Measurements from ENCODE around the gene CDY2B. TPM values are rescaled to one million over a fixed set of nuclear protein-coding genes. Genes with fewer than 3 reads are reported as not detected.
"Not testable (repeated sequence)": the region's sequence is repeated elsewhere in the genome, so short reads cannot be mapped to it uniquely, and the experiment has no call there.

CDY2B gene
- total RNA-seq = not detected

GRCh38 chrY:17880120-17880519 is at the start of gene CDY2B:
TSS of gene CDY2B (minus strand) at chrY:17880220. CDS start at chrY:17879892, 328 bp downstream.
- H3K4me3 ChIP-seq; intact Hi-C loops (cut with DNase I; ENCODE audit: low total_unique reads); H3K36me3 ChIP-seq; H3K4me1 ChIP-seq; H3K27ac ChIP-seq; H3K27me3 ChIP-seq; DNase-seq (ENCODE audit: low spot score in 2 of 2); H3K9me3 ChIP-seq: not testable (repeated sequence)

- H3K4me1 ChIP-seq; intact Hi-C loops (cut with DNase I; ENCODE audit: low total_unique reads); DNase-seq (ENCODE audit: low spot score in 2 of 2): not testable (repeated sequence)
Observed at GRCh38 chrY:17908009-17908408, 28.0 kb upstream of the CDY2B start.

GRCh38 chrY:17907351-17907750 is 27.3 kb upstream of the CDY2B start:
- H3K4me1 ChIP-seq; H3K36me3 ChIP-seq; H3K27me3 ChIP-seq; DNase-seq (ENCODE audit: low spot score in 2 of 2); H3K4me3 ChIP-seq; intact Hi-C loops (cut with DNase I; ENCODE audit: low total_unique reads); H3K27ac ChIP-seq; H3K9me3 ChIP-seq: not testable (repeated sequence)

More at GRCh38 chrY:17908009-17908408, 28.0 kb upstream of the CDY2B start:
- H3K27me3 ChIP-seq, H3K4me3 ChIP-seq, H3K27ac ChIP-seq, H3K36me3 ChIP-seq, H3K9me3 ChIP-seq: not testable (repeated sequence)

- DNase-seq (ENCODE audit: low spot score in 2 of 2); H3K4me3 ChIP-seq; H3K27ac ChIP-seq; intact Hi-C loops (cut with DNase I; ENCODE audit: low total_unique reads); H3K36me3 ChIP-seq; H3K9me3 ChIP-seq; H3K27me3 ChIP-seq; H3K4me1 ChIP-seq: not testable (repeated sequence)
Observed at GRCh38 chrY:17881697-17882096, 1.7 kb upstream of the CDY2B start.

GRCh38 chrY:17876767-17877166 is 3.3 kb downstream of the CDY2B start:
- H3K9me3 ChIP-seq; intact Hi-C loops (cut with DNase I; ENCODE audit: low total_unique reads); H3K27ac ChIP-seq; H3K27me3 ChIP-seq; DNase-seq (ENCODE audit: low spot score in 2 of 2); H3K4me3 ChIP-seq; H3K4me1 ChIP-seq; H3K36me3 ChIP-seq: not testable (repeated sequence)

GRCh38 chrY:17875401-17875800 is 4.6 kb downstream of the CDY2B start:
- H3K27ac ChIP-seq; DNase-seq (ENCODE audit: low spot score in 2 of 2); intact Hi-C loops (cut with DNase I; ENCODE audit: low total_unique reads); H3K4me3 ChIP-seq; H3K4me1 ChIP-seq; H3K27me3 ChIP-seq; H3K36me3 ChIP-seq; H3K9me3 ChIP-seq: not testable (repeated sequence)

GRCh38 chrY:17871194-17871903 is 8.7 kb downstream of the CDY2B start:
- DNase-seq (ENCODE audit: low spot score in 2 of 2); H3K36me3 ChIP-seq; H3K9me3 ChIP-seq; H3K4me1 ChIP-seq; H3K4me3 ChIP-seq; H3K27me3 ChIP-seq; intact Hi-C loops (cut with DNase I; ENCODE audit: low total_unique reads); H3K27ac ChIP-seq: not testable (repeated sequence)

- H3K9me3 ChIP-seq; H3K4me1 ChIP-seq; DNase-seq (ENCODE audit: low spot score in 2 of 2); H3K27me3 ChIP-seq; intact Hi-C loops (cut with DNase I; ENCODE audit: low total_unique reads); H3K27ac ChIP-seq; H3K36me3 ChIP-seq; H3K4me3 ChIP-seq: not testable (repeated sequence)
Observed at GRCh38 chrY:17870737-17871136, 9.3 kb downstream of the CDY2B start.

GRCh38 chrY:17867850-17868249 is 12.2 kb downstream of the CDY2B start:
- H3K27me3 ChIP-seq; H3K9me3 ChIP-seq; intact Hi-C loops (cut with DNase I; ENCODE audit: low total_unique reads); H3K4me3 ChIP-seq; DNase-seq (ENCODE audit: low spot score in 2 of 2); H3K27ac ChIP-seq; H3K36me3 ChIP-seq; H3K4me1 ChIP-seq: not testable (repeated sequence)

GRCh38 chrY:17860634-17861033 is 19.4 kb downstream of the CDY2B start:
- H3K4me1 ChIP-seq; H3K27ac ChIP-seq; H3K4me3 ChIP-seq; H3K9me3 ChIP-seq; H3K36me3 ChIP-seq; intact Hi-C loops (cut with DNase I; ENCODE audit: low total_unique reads); DNase-seq (ENCODE audit: low spot score in 2 of 2); H3K27me3 ChIP-seq: not testable (repeated sequence)

GRCh38 chrY:17856963-17857848 is 22.8 kb downstream of the CDY2B start:
- H3K27me3 ChIP-seq; H3K27ac ChIP-seq; H3K36me3 ChIP-seq; DNase-seq (ENCODE audit: low spot score in 2 of 2); intact Hi-C loops (cut with DNase I; ENCODE audit: low total_unique reads); H3K4me1 ChIP-seq; H3K4me3 ChIP-seq; H3K9me3 ChIP-seq: not testable (repeated sequence)

GRCh38 chrY:17856508-17856907 is 23.5 kb downstream of the CDY2B start:
- H3K4me3 ChIP-seq; intact Hi-C loops (cut with DNase I; ENCODE audit: low total_unique reads); H3K9me3 ChIP-seq; H3K27me3 ChIP-seq; H3K36me3 ChIP-seq; H3K4me1 ChIP-seq; DNase-seq (ENCODE audit: low spot score in 2 of 2); H3K27ac ChIP-seq: not testable (repeated sequence)

GRCh38 chrY:17849131-17849530 is 30.9 kb downstream of the CDY2B start:
- H3K4me3 ChIP-seq; intact Hi-C loops (cut with DNase I; ENCODE audit: low total_unique reads): not testable (repeated sequence)

More at GRCh38 chrY:17849131-17849530, 30.9 kb downstream of the CDY2B start:
- not testable (repeated sequence) for H3K27ac ChIP-seq; DNase-seq (ENCODE audit: low spot score in 2 of 2); H3K27me3 ChIP-seq; H3K9me3 ChIP-seq; H3K4me1 ChIP-seq; H3K36me3 ChIP-seq
